Peyer's patch (tissue), 4 donors: ENCODE results near the gene CGRRF1. TPM values are rescaled to one million over a fixed set of nuclear protein-coding genes. Genes with fewer than 3 reads are reported as not detected.

Experiments
- DNase-seq, 3 donors: peaks; one replicate each; pipeline ENCODE4 v3.0.0-alpha.2; 2017 to 2019
- H3K27ac ChIP-seq, 4 donors: fragments of 200-600 bp; sonication (generic); one replicate each; pipeline ENCODE4 v1.5.1; 2016 to 2019
- H3K27me3 ChIP-seq, 2 donors: fragments of 200-600 bp; sonication (generic); one replicate each; pipeline ENCODE4 v1.5.1; 2019
- H3K36me3 ChIP-seq, 3 donors: fragments of 200-600 bp; sonication (generic); one replicate each; pipeline ENCODE4 v1.5.1; 2016 to 2019
- H3K4me1 ChIP-seq, 4 donors: fragments of 200-600 bp; sonication (generic); one replicate each; pipeline ENCODE4 v1.5.1; 2016 to 2019
- H3K4me3 ChIP-seq, 4 donors: fragments of 200-600 bp; sonication (generic); 1 replicate in 3 of 4; 2 replicates in 1 of 4; pipeline ENCODE4 v1.5.1; 2016 to 2019; ENCODE audit warnings: mild to moderate bottlenecking in 1 of 4
- H3K9me3 ChIP-seq, 4 donors: fragments of 200-600 bp; sonication (generic); one replicate each; pipeline ENCODE4 v1.5.1; 2016 to 2019; ENCODE audit warnings: mild to moderate bottlenecking in 1 of 4
- POLR2A ChIP-seq, 2 donors: fragments of 450-650 bp; IDR thresholded peaks; one replicate each; pipeline ENCODE4 v1.5.1; 2017; ENCODE audit warnings: antibody characterized with exemption in 2 of 2, mild to moderate bottlenecking in 2 of 2, moderate library complexity in 2 of 2
- total RNA-seq, 4 donors: library from RNA; depleted of rRNA; stranded (reverse); fragments of >200 nt; gene quantifications; one replicate each; pipeline ENCODE4 v1.1.0, GENCODE V29; 2016
- TF ChIP-seq, protein P1 (sequence below), 6 experiments: fragments of 450-650 bp in 4 of 6; fragments of 200-600 bp in 2 of 6; sonication (generic) in 1 of 6; IDR thresholded peaks; one replicate each; pipeline ENCODE4 v1.5.1; 2017 to 2019; ENCODE audit warnings: antibody characterized with exemption in 6 of 6, mild to moderate bottlenecking in 3 of 6, moderate library complexity in 1 of 6

The CGRRF1 gene
- total RNA-seq, 4 donors from 2014 or later, result 11.6 to 26.8 (median 19.0) TPM

DNA sequence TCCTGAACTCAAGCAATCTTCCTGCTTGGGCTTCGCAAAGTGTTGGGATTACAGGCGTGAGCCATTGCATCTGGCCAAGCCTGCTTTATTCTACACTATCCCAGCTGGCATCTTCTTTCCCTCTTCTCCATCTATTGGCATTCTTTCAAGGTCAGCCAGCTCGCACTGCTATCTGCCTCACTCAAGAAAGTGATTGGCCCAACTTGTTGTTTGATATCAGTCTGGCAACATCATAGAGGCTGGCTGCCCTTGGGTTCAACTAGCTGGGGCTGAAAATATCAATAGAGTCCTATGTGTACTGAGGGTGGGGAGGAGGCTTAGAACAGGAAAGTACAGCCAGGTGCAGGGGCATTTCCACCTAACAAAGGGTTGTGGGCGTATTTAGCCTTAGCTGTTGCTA is 38.1 kb upstream of the CGRRF1 start:
- H3K27ac ChIP-seq, result no peak overlapping the region
- H3K27me3 ChIP-seq, result no peaks in the 10 kb centered on the region
- H3K36me3 ChIP-seq, result no peaks in the 10 kb centered on the region
- DNase-seq, result no peak
- no peaks in the 10 kb centered on the region for H3K4me1 ChIP-seq
- no peaks in the 10 kb centered on the region for H3K9me3 ChIP-seq
- H3K4me3 ChIP-seq, result no peak overlapping the region
- TF ChIP-seq POLR2A (IDR thresholded peaks at IDR 0.05), result no peak

DNA sequence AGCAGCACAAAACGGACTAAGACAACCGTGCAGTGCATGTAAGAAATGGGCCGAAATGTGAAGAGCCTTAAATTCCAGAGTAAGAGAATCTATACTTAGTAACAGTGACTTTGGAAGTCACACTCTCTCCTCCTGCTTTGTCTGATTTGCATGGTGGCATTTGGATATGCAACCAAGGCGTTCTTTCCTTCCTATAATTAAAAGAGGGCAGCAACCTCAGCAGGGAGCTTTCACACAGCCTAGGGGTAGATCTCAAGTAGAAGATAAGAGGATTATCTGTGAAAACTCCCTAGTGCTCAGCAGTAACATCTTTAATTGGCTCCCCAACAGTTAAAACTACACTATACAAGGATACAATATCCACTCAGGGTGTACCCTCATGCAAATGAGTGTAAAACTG is 37.4 kb upstream of the CGRRF1 start:
- no peaks in the 10 kb centered on the region for H3K4me1 ChIP-seq
- no peak overlapping the region for H3K27ac ChIP-seq

DNA sequence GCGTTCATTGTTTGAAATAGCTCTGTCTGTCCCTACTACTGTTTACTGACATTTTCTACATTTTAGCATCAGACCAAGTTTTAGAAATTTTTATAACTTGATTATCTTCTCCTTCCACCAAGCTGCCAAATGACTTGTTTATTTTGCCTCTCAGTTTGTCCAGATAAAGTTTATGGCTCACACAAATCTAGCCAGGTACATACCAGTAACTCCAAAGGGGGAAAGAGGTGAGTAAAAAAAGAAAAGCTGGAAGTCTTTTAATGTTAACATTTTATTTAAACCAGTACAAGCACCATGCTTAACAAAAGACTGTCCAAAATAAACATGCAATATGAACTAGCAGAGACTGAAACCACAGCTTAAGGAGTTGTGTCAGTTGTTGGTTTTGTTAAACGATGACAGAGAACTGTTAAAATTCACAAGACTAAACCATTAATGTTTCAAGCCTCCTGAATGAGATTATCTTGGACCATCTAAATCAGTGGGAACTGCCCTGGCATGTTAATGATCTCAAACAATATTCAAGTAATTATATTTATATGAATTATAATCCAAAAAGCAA is 35.4 kb upstream of the CGRRF1 start:
- Histone ChIP-seq H3K4me1 (no peaks in the 10 kb centered on the region), H3K27ac (no peak overlapping the region), H3K36me3 (peaks cover 0 to 14% (median 0%) of the 10 kb centered on the region in 3 donors), H3K4me3 (no peak overlapping the region), H3K9me3 (no peaks in the 10 kb centered on the region), H3K27me3 (no peaks in the 10 kb centered on the region)
- DNase-seq, result no peak
- TF ChIP-seq, protein P1, sequence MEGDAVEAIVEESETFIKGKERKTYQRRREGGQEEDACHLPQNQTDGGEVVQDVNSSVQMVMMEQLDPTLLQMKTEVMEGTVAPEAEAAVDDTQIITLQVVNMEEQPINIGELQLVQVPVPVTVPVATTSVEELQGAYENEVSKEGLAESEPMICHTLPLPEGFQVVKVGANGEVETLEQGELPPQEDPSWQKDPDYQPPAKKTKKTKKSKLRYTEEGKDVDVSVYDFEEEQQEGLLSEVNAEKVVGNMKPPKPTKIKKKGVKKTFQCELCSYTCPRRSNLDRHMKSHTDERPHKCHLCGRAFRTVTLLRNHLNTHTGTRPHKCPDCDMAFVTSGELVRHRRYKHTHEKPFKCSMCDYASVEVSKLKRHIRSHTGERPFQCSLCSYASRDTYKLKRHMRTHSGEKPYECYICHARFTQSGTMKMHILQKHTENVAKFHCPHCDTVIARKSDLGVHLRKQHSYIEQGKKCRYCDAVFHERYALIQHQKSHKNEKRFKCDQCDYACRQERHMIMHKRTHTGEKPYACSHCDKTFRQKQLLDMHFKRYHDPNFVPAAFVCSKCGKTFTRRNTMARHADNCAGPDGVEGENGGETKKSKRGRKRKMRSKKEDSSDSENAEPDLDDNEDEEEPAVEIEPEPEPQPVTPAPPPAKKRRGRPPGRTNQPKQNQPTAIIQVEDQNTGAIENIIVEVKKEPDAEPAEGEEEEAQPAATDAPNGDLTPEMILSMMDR (IDR thresholded peaks at IDR 0.05), result no peak
- TF ChIP-seq POLR2A (IDR thresholded peaks at IDR 0.05), result no peak

More for the DNA sequence above, 37.4 kb upstream of the CGRRF1 start:
- no peak for DNase-seq
- TF ChIP-seq, protein P1 (IDR thresholded peaks at IDR 0.05), result no peak
- TF ChIP-seq POLR2A (IDR thresholded peaks at IDR 0.05), result no peak
- Histone ChIP-seq H3K36me3 (no peaks in the 10 kb centered on the region), H3K27me3 (no peaks in the 10 kb centered on the region), H3K9me3 (no peaks in the 10 kb centered on the region), H3K4me3 (no peak overlapping the region)

DNA sequence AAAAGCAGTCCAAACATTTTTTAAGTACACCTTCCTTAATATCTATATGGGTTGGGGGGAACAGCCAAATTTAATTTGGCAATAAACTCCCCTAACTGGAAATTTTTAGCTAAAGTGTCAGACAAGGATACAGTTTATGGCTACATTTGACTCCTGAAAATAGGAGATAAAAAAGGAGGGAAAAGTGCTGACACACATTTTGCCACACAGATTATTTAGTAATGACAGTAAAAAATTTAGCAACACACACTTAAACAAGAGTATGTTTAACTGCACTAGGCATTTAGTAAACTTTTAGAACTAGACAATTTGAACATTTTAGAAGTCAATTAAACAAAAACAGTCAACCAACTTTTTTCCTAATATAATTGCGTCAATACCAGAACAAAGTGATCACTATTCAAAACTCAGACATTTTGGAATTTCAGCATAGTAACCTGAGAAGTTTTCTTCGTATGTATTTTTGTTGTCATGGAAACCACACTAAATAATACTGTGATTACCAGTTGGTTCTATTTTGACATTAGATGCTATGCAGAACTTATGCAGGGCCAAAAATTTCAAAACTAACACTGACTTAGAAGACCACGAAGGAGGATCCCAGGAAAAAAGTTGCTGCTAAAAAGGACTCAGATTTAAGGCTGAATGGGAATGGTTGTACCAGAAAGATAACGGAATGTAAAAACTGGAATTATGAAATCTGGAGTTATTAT is 34.4 kb upstream of the CGRRF1 start:
- no peak for DNase-seq
- no peak overlapping the region for H3K27ac ChIP-seq
- peaks cover 0 to 23% (median 0%) of the 10 kb centered on the region in 3 donors for H3K36me3 ChIP-seq
- H3K4me1 ChIP-seq, result no peaks in the 10 kb centered on the region
- H3K9me3 ChIP-seq, result no peaks in the 10 kb centered on the region
- TF ChIP-seq POLR2A (IDR thresholded peaks at IDR 0.05), result no peak
- TF ChIP-seq, protein P1 (IDR thresholded peaks at IDR 0.05), result no peak
- no peak overlapping the region for H3K4me3 ChIP-seq
- H3K27me3 ChIP-seq, result no peaks in the 10 kb centered on the region

DNA sequence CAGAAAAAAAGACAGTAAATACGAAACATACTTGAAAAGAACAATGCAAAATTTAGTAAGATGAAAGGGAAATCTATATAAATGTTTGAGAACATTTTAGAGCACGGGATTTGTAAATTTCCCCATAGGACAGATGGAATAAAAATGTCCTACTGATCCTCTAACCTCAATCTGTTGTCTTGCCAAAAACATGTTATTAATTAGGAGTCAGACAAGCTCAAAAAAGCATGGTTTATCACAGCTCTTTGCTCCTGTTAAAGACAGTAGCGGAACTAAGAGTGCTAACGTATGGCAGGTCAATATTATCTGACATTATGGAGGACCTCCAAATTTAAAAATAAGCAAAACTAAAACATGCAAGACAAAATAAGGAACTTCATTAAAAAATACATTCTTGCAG is 33.8 kb upstream of the CGRRF1 start:
- no peaks in the 10 kb centered on the region for H3K27me3 ChIP-seq
- H3K36me3 ChIP-seq, result peaks cover 0 to 29% (median 0%) of the 10 kb centered on the region in 3 donors

More for the DNA sequence above, 33.8 kb upstream of the CGRRF1 start:
- no peak overlapping the region for H3K27ac ChIP-seq
- no peak for DNase-seq
- H3K9me3 ChIP-seq, result no peaks in the 10 kb centered on the region
- H3K4me3 ChIP-seq, result no peak overlapping the region
- TF ChIP-seq, protein P1 (IDR thresholded peaks at IDR 0.05), result no peak
- no peak for TF ChIP-seq POLR2A (IDR thresholded peaks at IDR 0.05)
- H3K4me1 ChIP-seq, result no peaks in the 10 kb centered on the region
